Body of pancreas (tissue), 4 donors: Measurements from ENCODE around the gene SPTSSB. TPM values are rescaled to one million over a fixed set of nuclear protein-coding genes. Genes with fewer than 3 reads are reported as not detected.

ENCODE experiments used
- ATAC-seq: fragments of 150-250 bp; one replicate; pipeline ENCODE4 v1.9.1; 2016
- DNase-seq, 4 donors: peaks; one replicate each; pipeline ENCODE4 v3.0.0-alpha.2; 2019
- H3K27ac ChIP-seq, 4 donors: fragments of 200-600 bp; sonication (generic); 1 replicate in 3 of 4; 2 replicates in 1 of 4; pipeline versions ENCODE4 v1.5.1 to v1.6.1; 2016 to 2019; ENCODE audit warnings: mild to moderate bottlenecking in 1 of 4, mixed read lengths in 1 of 4, moderate library complexity in 1 of 4
- H3K27me3 ChIP-seq, 2 donors: fragments of 200-600 bp; sonication (generic); one replicate each; pipeline ENCODE4 v1.6.0; 2016; ENCODE audit warnings: mild to moderate bottlenecking in 1 of 2
- H3K36me3 ChIP-seq, 2 donors: fragments of 200-600 bp; sonication (generic); replicated peaks in 1 of 2; 2 replicates each; pipeline ENCODE4 v1.5.1; 2016; ENCODE audit warnings: low read depth in 2 of 2; ENCODE audit not compliant: insufficient read depth in 1 of 2
- H3K4me1 ChIP-seq: fragments of 200-600 bp; sonication (generic); one replicate; pipeline ENCODE4 v1.6.0; 2016
- H3K4me3 ChIP-seq, 2 donors: fragments of 200-600 bp; sonication (generic); 1 replicate in 1 of 2; 2 replicates in 1 of 2; pipeline ENCODE4 v1.5.1; 2016 to 2019
- H3K9me3 ChIP-seq, 3 donors: fragments of 200-600 bp; sonication (generic); 1 replicate in 2 of 3; 2 replicates in 1 of 3; pipeline ENCODE4 v1.5.1; 2016
- POLR2A ChIP-seq, 3 donors: fragments of 450-650 bp; IDR thresholded peaks; one replicate each; pipeline ENCODE4 v1.6.1; 2016; ENCODE audit warnings: antibody characterized with exemption in 3 of 3, mild to moderate bottlenecking in 2 of 3
- WGBS, 2 donors: methylation state at CpG; one replicate each; pipeline ENCODE4 v1.1.5; 2017; 5-methylcytosine and 5-hydroxymethylcytosine counted together
- intact Hi-C: fragments of 100-400 bp; cut with DNase I; formaldehyde crosslinking; loops from one replicate; pipeline ENCODE4 v1.15.1; 2023
- total RNA-seq, 2 donors: library from RNA; depleted of rRNA; stranded (reverse); fragments of >200 nt; gene quantifications; one replicate each; pipeline ENCODE4 v1.1.0, GENCODE V29; 2016
- TF ChIP-seq, protein P1 (sequence below), 7 experiments: fragments of 450-650 bp in 4 of 7; fragments of 200-600 bp in 3 of 7; sonication (generic) in 3 of 7; IDR thresholded peaks; one replicate each; pipeline ENCODE4 v1.5.1; 2016 to 2019; ENCODE audit warnings: antibody characterized with exemption in 7 of 7

The SPTSSB gene, protein sequence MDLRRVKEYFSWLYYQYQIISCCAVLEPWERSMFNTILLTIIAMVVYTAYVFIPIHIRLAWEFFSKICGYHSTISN
- total RNA-seq = 1 to 10 TPM in 1 of 2 donors, not detected in 1; 3.4 TPM

DNA sequence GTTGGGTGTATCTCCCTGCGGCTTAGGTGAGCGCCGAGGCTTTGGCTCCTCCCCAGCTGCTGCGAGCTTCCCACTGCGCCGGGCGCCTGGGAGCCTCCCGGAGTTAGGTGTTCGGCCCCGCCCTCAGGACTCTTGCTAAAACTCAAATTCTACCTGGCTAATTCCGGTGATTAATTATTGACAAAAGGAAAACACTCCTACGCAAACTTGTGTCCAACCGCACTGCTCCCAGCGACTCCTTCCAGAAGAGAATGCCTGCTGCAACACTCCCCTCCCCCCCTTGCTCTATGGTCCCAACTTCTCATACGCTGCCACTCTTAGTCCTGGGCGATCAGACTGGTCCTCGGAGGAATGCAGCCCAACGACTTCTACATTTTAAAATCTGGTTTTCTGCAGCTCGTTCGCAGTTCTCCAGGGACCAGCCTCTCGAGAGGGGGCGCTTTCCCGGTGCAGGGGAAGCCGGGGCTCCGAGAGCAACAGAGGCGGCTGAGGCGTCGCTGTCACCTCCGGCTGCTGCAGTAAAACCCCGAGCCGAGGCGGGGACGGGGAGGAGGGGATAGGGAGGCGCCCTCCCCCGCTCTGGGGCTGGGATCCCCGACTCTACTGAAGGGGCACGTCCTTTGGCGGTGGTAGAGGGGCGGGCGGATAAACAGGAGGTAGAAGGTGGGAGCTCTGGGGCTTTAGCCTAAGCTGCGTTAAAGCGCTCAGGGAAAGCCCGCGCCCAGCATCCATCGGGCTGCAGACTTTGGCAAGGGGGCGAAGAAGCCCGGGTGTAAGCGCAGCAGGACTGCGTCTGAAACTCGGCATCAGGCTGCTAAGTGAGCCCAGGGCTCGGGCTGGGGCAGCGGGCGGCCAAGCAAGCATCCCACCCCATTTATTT is at the start of gene SPTSSB:
Gene SPTSSB (minus strand): TSS at position 77 of the 880 bp plus-strand sequence. CDS start 25,194 bp downstream, outside the sequence.
- peak; percentile 60 for ATAC-seq

DNA sequence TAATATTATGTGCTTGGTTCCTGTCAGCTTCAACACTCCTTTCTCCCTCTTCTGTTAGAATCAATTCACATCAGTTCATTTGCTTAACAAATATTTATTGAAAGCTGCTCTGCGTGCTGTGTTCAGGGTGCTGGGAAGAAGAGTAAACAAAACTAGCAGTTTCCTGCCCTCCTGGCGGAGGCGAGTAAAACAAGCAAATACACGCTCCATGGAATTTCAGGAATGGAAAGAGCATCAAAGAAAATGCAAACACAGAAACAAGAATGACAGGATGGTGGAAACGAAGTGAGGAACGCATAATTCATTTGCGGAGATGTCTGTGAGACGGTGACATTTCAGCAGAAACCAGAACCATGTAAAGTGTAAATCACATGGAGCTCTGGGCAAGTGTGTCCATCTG is 49.4 kb upstream of the SPTSSB start:
- intact Hi-C loops = no loop called here
- H3K9me3 ChIP-seq = no peaks in the 10 kb centered on the region
- peak overlapping the region in 1 of 4 donors; percentile 28 for H3K27ac ChIP-seq
- no peak overlapping the region for H3K4me3 ChIP-seq
- TF ChIP-seq, protein P1, sequence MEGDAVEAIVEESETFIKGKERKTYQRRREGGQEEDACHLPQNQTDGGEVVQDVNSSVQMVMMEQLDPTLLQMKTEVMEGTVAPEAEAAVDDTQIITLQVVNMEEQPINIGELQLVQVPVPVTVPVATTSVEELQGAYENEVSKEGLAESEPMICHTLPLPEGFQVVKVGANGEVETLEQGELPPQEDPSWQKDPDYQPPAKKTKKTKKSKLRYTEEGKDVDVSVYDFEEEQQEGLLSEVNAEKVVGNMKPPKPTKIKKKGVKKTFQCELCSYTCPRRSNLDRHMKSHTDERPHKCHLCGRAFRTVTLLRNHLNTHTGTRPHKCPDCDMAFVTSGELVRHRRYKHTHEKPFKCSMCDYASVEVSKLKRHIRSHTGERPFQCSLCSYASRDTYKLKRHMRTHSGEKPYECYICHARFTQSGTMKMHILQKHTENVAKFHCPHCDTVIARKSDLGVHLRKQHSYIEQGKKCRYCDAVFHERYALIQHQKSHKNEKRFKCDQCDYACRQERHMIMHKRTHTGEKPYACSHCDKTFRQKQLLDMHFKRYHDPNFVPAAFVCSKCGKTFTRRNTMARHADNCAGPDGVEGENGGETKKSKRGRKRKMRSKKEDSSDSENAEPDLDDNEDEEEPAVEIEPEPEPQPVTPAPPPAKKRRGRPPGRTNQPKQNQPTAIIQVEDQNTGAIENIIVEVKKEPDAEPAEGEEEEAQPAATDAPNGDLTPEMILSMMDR (IDR thresholded peaks at IDR 0.05) = peak in 5 of 7 experiments; percentile 8 to 33 (median 30)
- no peak for TF ChIP-seq POLR2A (IDR thresholded peaks at IDR 0.05)
- DNase-seq (peak in 3 of 4 donors; percentile 20 to 23 (median 20)), ATAC-seq (no peak)
- peaks cover 19% of the 10 kb centered on the region for H3K4me1 ChIP-seq
- no peaks in the 10 kb centered on the region for H3K36me3 ChIP-seq
- WGBS, 2 donors = 18 to 27% methylated on average over 8 of the region's 8 CpGs
- H3K27me3 ChIP-seq = no peaks in the 10 kb centered on the region

More for the DNA sequence above, at the start of gene SPTSSB:
- H3K4me1 ChIP-seq = peaks cover 21% of the 10 kb centered on the region
- intact Hi-C loops = no loop called here
- peak in 1 of 3 donors; percentile 21 for TF ChIP-seq POLR2A (IDR thresholded peaks at IDR 0.05)
- TF ChIP-seq, protein P1 (IDR thresholded peaks at IDR 0.05) = no peak
- peak within 1 kb of the TSS in 1 of 2 donors; percentile 27 for H3K4me3 ChIP-seq
- H3K36me3 ChIP-seq = no peaks in the 10 kb centered on the region
- peaks cover 0 to 8% of the 10 kb centered on the region in 2 donors for H3K27me3 ChIP-seq
- 1 to 2% methylated on average over 42 to 53 of the region's 53 CpGs for WGBS, 2 donors
- DNase-seq = peak; percentile 34 to 59 (median 54)
- no peaks in the 10 kb centered on the region for H3K9me3 ChIP-seq
- no peak within 1 kb of the TSS for H3K27ac ChIP-seq

DNA sequence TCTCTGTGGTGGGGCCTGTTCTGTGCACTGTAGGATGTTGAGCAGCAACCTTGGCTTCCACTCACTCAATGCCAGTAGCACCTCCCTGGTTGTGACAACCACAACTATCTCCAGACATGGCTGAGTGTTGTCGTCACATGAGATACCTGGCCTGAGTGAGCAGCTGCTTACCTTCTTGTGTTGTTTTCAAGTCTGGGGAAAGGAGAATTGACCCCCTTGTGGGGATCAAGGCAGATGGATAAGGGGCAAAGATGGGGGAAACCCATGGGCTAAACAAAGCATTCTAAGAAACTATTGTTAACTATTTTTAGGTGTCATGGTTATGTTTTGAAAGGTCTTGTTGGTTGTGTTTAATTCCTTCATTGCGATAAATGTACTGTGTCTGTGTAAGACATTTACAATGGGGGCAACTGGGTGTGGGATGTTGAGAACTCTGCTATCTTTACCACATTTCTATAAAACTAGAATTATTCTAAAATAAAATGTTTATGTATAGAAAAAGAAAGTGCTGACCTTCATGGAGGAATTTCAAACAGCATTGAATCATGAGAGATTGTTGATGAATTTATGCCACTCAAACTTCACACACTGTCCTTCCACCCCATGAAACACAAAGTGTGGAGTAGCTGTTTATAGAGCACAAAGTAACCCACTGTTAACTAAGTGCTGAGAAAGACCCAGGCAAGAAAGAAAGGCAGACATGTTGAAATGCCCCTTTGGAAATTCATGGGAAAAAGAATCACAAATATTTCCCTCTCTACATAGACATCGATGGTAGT is 48.4 kb upstream of the SPTSSB start:
- peaks cover 28% of the 10 kb centered on the region for H3K4me1 ChIP-seq
- intact Hi-C loops = no loop called here
- no peaks in the 10 kb centered on the region for H3K36me3 ChIP-seq
- no peak for TF ChIP-seq POLR2A (IDR thresholded peaks at IDR 0.05)
- TF ChIP-seq, protein P1 (IDR thresholded peaks at IDR 0.05) = no peak
- no peak overlapping the region for H3K27ac ChIP-seq
- no peak for ATAC-seq
- DNase-seq = no peak
- H3K9me3 ChIP-seq = no peaks in the 10 kb centered on the region
- no peaks in the 10 kb centered on the region for H3K27me3 ChIP-seq
- WGBS, 2 donors = 78 to 79% methylated on average over 3 of the region's 3 CpGs
- no peak overlapping the region for H3K4me3 ChIP-seq

DNA sequence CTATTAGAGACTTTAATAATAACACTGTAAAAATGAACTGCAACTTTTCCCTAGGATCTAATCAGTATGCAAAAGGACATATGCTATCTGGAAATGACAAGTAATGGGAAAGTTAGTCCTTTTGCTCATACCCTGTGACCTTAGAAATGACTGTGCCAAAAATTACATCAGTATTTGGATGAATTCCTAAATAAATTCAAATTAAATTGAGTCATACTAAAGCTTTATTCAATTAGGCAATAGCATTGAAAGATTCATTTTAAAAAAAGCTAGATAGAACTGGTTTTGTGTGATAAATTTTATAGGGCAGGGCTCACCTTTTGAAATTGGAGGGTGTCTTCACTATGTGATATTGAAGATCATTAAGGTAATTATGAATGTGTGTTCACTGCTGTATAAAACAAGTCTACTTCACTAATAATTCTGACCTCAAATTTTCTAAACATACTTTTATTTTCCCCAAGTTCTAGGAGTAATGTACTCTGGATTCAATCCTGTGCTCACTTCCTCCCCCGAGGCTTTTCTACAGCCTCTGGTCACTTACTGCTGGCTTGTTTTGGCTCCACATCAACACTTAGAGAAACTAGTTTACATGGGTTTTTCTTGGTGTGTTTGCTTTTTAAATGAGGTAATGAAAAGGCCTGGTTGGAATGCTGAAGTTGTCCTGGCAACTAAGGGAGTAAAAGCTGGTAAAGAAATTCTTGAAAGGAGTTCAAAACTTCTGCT is 44.4 kb upstream of the SPTSSB start:
- peak overlapping the region; percentile 53 to 92 (median 78) for H3K27ac ChIP-seq
- H3K4me1 ChIP-seq = peaks cover 33% of the 10 kb centered on the region
- H3K9me3 ChIP-seq = no peaks in the 10 kb centered on the region
- intact Hi-C loops = no loop called here
- WGBS, 2 donors = 6 to 22% methylated on average over 1 of the region's 1 CpG
- no peaks in the 10 kb centered on the region for H3K27me3 ChIP-seq
- H3K4me3 ChIP-seq = no peak overlapping the region
- TF ChIP-seq, protein P1 (IDR thresholded peaks at IDR 0.05) = no peak
- TF ChIP-seq POLR2A (IDR thresholded peaks at IDR 0.05) = peak in 1 of 3 donors; percentile 32
- ATAC-seq = peak; percentile 95
- peak; percentile 43 to 58 (median 48) for DNase-seq
- no peaks in the 10 kb centered on the region for H3K36me3 ChIP-seq
